Measurements from ENCODE around the gene RBM33. TPM values are rescaled to one million over a fixed set of nuclear protein-coding genes. Genes with fewer than 3 reads are reported as not detected.

RBM33 gene
- total and polyA plus RNA-seq, 2 of the 13 experiments (the other 11 are each of a cell fraction or from before 2014, with no cell fraction given) = 12.4 to 28.9 TPM

- no peak for TF ChIP-seq ZNF407 (CRISPR knock-in tag; IDR thresholded peaks at IDR 0.05; ENCODE audit: not compliant biosample characterization)
- TF ChIP-seq RARG (CRISPR knock-in tag; IDR thresholded peaks at IDR 0.05; ENCODE audit: low read depth) = no peak
- no peak for TF ChIP-seq HMG20B (CRISPR knock-in tag; conservative IDR thresholded peaks at IDR 0.05)
- peak; percentile 37; the same call in 1 of the 2 replicates for TF ChIP-seq HNF4A (CRISPR knock-in tag; IDR thresholded peaks at IDR 0.05)
- TF ChIP-seq ZFP41 (CRISPR knock-in tag; IDR thresholded peaks at IDR 0.05; ENCODE audit: borderline replicate concordance) = no peak
- TF ChIP-seq ZNF782 (CRISPR knock-in tag; IDR thresholded peaks at IDR 0.05; ENCODE audit: borderline replicate concordance) = no peak
- TF ChIP-seq FOXO1 (CRISPR knock-in tag; IDR thresholded peaks at IDR 0.05) = no peak; the same call in 1 of the 2 replicates
- TF ChIP-seq ZNF235 (CRISPR knock-in tag; IDR thresholded peaks at IDR 0.05; ENCODE audit: borderline replicate concordance) = no peak
- no peak for TF ChIP-seq HHEX (CRISPR knock-in tag; IDR thresholded peaks at IDR 0.05)
- TF ChIP-seq FOXP1 (IDR thresholded peaks at IDR 0.05) = no peak
- TF ChIP-seq FOXP1 (CRISPR knock-in tag; IDR thresholded peaks at IDR 0.05) = no peak
- no peak for TF ChIP-seq TARDBP (CRISPR knock-in tag; IDR thresholded peaks at IDR 0.05)
- no peak for TF ChIP-seq DMAP1 (CRISPR knock-in tag; IDR thresholded peaks at IDR 0.05)
- no peak for TF ChIP-seq PTBP1 (IDR thresholded peaks at IDR 0.05; ENCODE audit: low read depth, low read length, poor library complexity, severe bottlenecking)
- no peak for TF ChIP-seq ZNF383 (CRISPR knock-in tag; IDR thresholded peaks at IDR 0.05; ENCODE audit: borderline replicate concordance)
- no peak for TF ChIP-seq FOSL2 (CRISPR knock-in tag; IDR thresholded peaks at IDR 0.05)
- TF ChIP-seq ZNF460 (CRISPR knock-in tag; IDR thresholded peaks at IDR 0.05; ENCODE audit: borderline replicate concordance) = no peak
- TF ChIP-seq ZNF556 (CRISPR knock-in tag; IDR thresholded peaks at IDR 0.05; ENCODE audit: borderline replicate concordance) = no peak
- peak; percentile 67; the same call in 1 of the 2 replicates for TF ChIP-seq ZBTB21 (CRISPR knock-in tag; IDR thresholded peaks at IDR 0.05)
- peak; percentile 55; the same call in 1 of the 2 replicates for TF ChIP-seq HIVEP1 (CRISPR knock-in tag; IDR thresholded peaks at IDR 0.05)
- TF ChIP-seq POLR2G (IDR thresholded peaks at IDR 0.05; ENCODE audit: low read depth, low read length) = 0 out of 2 replicates have a peak, but pooled peaks have one; percentile 12
- TF ChIP-seq, protein P1, sequence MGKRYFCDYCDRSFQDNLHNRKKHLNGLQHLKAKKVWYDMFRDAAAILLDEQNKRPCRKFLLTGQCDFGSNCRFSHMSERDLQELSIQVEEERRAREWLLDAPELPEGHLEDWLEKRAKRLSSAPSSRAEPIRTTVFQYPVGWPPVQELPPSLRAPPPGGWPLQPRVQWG (CRISPR knock-in tag; IDR thresholded peaks at IDR 0.05; ENCODE audit: borderline replicate concordance, low read depth) = no peak
- no peak for TF ChIP-seq ZNF672 (CRISPR knock-in tag; IDR thresholded peaks at IDR 0.05)
- TF ChIP-seq HCFC1 (IDR thresholded peaks at IDR 0.05; ENCODE audit: low read depth, low read length) = no peak
These were observed 163.5 kb downstream of the RBM33 start (continued) for GRCh38 chr7:155807789-155808548.
